NT2/D1 (cell line): ENCODE measurements around the gene ELN.

ENCODE experiments used
- SUZ12 ChIP-seq: IDR thresholded peaks from 2 replicates; pipeline ENCODE4 v1.6.1; 2011; ENCODE audit not compliant: insufficient read length, insufficient read depth; ENCODE audit errors: extremely low read depth
- YY1 ChIP-seq: IDR thresholded peaks from 2 replicates; pipeline ENCODE4 v1.6.1; 2011; ENCODE audit not compliant: insufficient read length, insufficient read depth
- ZNF274 ChIP-seq: IDR thresholded peaks from 2 replicates; pipeline ENCODE4 v1.6.1; 2011; ENCODE audit warnings: mild to moderate bottlenecking, low read depth, low read length

GRCh38 chr7:74032624-74033371, 4.8 kb downstream of the ELN start:
- TF ChIP-seq YY1 = no peak
- no peak for TF ChIP-seq SUZ12
- TF ChIP-seq ZNF274 = no peak
